ENCODE results near the gene BSND.

The BSND gene

GRCh38 chr1:55049914-55050278 is 51.2 kb downstream of the BSND start:
- no peak overlapping the region for H3K4me3 ChIP-seq (ENCODE audit: control insufficient read depth, low read depth, low read length)
- no peak for TF ChIP-seq CTCF (conservative IDR thresholded peaks at IDR 0.05; ENCODE audit: control insufficient read depth, insufficient read depth, low read depth, low read length)
- peak; percentile 31 for DNase-seq (ENCODE audit: low read depth)

- TF ChIP-seq CTCF (conservative IDR thresholded peaks at IDR 0.05; ENCODE audit: control insufficient read depth, insufficient read depth, low read depth, low read length): no peak
- H3K4me3 ChIP-seq (ENCODE audit: control insufficient read depth, low read depth, low read length): no peak overlapping the region
- peak; percentile 66 for DNase-seq (ENCODE audit: low read depth)
These were observed 51.5 kb downstream of the BSND start for GRCh38 chr1:55050283-55050682.

GRCh38 chr1:55051169-55051568 is 52.4 kb downstream of the BSND start:
- no peak for TF ChIP-seq CTCF (conservative IDR thresholded peaks at IDR 0.05; ENCODE audit: control insufficient read depth, insufficient read depth, low read depth, low read length)
- no peak for DNase-seq (ENCODE audit: low read depth)
- no peak overlapping the region for H3K4me3 ChIP-seq (ENCODE audit: control insufficient read depth, low read depth, low read length)

- no peak for DNase-seq (ENCODE audit: low read depth)
- no peak for TF ChIP-seq CTCF (conservative IDR thresholded peaks at IDR 0.05; ENCODE audit: control insufficient read depth, insufficient read depth, low read depth, low read length)
- H3K4me3 ChIP-seq (ENCODE audit: control insufficient read depth, low read depth, low read length): no peak overlapping the region
These were observed 52.9 kb downstream of the BSND start for GRCh38 chr1:55051621-55052020.

- no peak overlapping the region for H3K4me3 ChIP-seq (ENCODE audit: control insufficient read depth, low read depth, low read length)
- no peak for DNase-seq (ENCODE audit: low read depth)
- TF ChIP-seq CTCF (conservative IDR thresholded peaks at IDR 0.05; ENCODE audit: control insufficient read depth, insufficient read depth, low read depth, low read length): no peak
These were observed 53.7 kb downstream of the BSND start for GRCh38 chr1:55052221-55053142.

- no peak for DNase-seq (ENCODE audit: low read depth)
- TF ChIP-seq CTCF (conservative IDR thresholded peaks at IDR 0.05; ENCODE audit: control insufficient read depth, insufficient read depth, low read depth, low read length): no peak
- H3K4me3 ChIP-seq (ENCODE audit: control insufficient read depth, low read depth, low read length): no peak overlapping the region
These were observed 54.7 kb downstream of the BSND start for GRCh38 chr1:55053265-55053954.
